ENCODE results near the gene GGPS1.

GRCh38 chr1:235287208-235287882, 41.0 kb upstream of the GGPS1 start:
- TF ChIP-seq CTCF (optimal IDR thresholded peaks at IDR 0.05 in 1 of 3, IDR thresholded peaks at IDR 0.05 in 1 of 3, conservative IDR thresholded peaks at IDR 0.05 in 1 of 3; ENCODE audit: extremely low read depth in 1 of 3, insufficient read depth in 2 of 3, low read length in 3 of 3), result no peak
- no peak for TF ChIP-seq EZH2 (IDR thresholded peaks at IDR 0.05; ENCODE audit: low read length)
